ENCODE data around the gene ELK3.

Gene ELK3

GRCh38 chr12:96256672-96257361 is 62.6 kb downstream of the ELK3 start:
- DNase-seq (ENCODE audit: low read depth in 2 of 2), result no peak

DNA sequence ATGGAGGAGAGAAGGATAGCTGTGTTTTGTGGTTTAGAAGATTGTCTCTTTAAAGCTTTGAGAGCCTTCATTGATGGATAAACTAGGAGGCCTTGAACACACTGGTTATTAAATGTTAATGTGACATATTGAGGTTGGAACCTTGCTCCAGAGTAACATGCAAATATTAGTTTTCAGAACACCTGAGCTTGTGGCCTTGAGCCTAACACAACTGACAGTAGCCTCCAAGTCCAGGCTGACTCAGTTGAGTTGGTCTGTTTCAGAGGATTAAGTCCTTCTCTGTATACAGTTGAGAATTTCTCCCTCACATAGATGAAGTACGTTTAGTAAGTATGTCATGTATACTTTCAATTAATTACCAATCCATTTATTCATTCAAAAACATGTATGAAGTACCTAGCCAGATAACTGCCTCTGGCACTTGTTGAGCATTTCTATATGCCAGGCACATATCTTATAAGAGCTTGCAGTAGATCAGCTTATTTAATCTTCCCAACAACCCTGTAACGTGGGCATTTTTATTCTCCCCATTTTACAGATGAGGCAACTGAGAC is 63.5 kb downstream of the ELK3 start:
- DNase-seq (ENCODE audit: low read depth in 2 of 2), result no peak

- no peak for DNase-seq (ENCODE audit: low read depth in 2 of 2)
Observed at GRCh38 chr12:96258104-96258961, 64.2 kb downstream of the ELK3 start.

- DNase-seq (ENCODE audit: low read depth in 2 of 2), result no peak
Observed at GRCh38 chr12:96260231-96260630, 66.1 kb downstream of the ELK3 start.

DNA sequence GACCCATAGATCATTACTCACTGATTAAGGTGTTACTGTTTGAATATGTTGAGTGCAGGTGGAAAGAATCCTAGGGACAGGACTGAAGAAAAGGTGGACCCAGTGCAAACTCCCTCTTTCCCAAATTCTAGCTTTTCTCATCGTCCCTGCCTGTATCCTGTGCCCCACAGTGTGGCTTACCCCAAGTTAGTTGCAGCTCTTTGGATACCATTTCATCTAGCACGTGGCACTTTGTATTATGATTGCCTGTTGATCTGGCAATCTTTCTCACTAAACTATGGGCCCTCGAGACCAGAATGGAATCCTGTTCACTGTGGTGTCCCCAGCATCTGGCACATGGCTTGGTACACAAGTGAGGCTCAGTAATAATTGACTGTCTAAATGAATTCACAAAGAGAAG is 66.5 kb downstream of the ELK3 start:
- no peak for DNase-seq (ENCODE audit: low read depth in 2 of 2)

- no peak for DNase-seq (ENCODE audit: low read depth in 2 of 2)
Observed at GRCh38 chr12:96261557-96261956, 67.4 kb downstream of the ELK3 start.

- DNase-seq (ENCODE audit: low read depth in 2 of 2), result no peak
Observed at GRCh38 chr12:96263449-96263902, 69.3 kb downstream of the ELK3 start.

- DNase-seq (ENCODE audit: low read depth in 2 of 2), result no peak
Observed at GRCh38 chr12:96265400-96265799, 71.2 kb downstream of the ELK3 start.

GRCh38 chr12:96265836-96266235 is 71.7 kb downstream of the ELK3 start:
- DNase-seq (ENCODE audit: low read depth in 2 of 2), result no peak

DNA sequence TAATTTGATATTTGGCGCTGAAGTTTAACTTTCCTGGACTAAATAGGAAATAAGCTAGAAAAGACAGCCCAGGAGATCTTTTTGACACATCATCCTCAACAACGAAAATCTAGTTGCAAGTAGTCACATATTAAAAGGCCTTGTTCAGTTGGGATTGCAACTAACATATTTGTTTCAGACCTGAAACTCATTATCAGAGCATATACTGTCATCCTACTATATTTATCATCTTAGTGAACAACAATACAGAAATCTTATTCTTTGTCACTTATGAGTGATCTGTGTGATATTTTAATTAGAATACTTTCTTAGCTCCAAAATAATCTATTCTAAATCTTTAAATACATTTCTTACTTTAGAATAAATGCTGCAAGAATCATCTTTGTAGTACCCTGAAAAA is 72.1 kb downstream of the ELK3 start:
- DNase-seq (ENCODE audit: low read depth in 2 of 2), result no peak

GRCh38 chr12:96271469-96272199 is 77.5 kb downstream of the ELK3 start:
- DNase-seq (ENCODE audit: low read depth in 2 of 2), result no peak

GRCh38 chr12:96274331-96274730 is 80.2 kb downstream of the ELK3 start:
- no peak for DNase-seq (ENCODE audit: low read depth in 2 of 2)

- no peak for DNase-seq (ENCODE audit: low read depth in 2 of 2)
Observed at GRCh38 chr12:96285158-96285557, 91.0 kb downstream of the ELK3 start.

DNA sequence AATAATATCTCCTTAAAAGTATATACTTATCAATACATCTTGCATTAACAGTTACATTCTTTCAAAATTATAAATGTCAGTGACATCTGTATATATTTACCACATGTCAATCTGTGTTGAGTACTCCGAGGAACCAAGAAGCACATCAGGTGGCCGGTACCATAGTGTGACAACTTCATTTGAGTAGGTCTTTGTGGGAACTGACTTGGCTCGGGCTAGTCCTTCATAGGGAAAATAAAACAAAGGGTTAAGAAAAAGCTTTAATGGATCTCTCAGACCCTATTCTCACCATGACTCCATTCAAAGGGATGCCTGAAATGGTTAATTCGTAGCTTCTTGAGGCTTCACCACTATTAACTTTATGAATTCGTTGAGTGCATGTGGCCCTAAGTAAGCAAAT is 94.9 kb downstream of the ELK3 start:
- no peak for DNase-seq (ENCODE audit: low read depth in 2 of 2)

DNA sequence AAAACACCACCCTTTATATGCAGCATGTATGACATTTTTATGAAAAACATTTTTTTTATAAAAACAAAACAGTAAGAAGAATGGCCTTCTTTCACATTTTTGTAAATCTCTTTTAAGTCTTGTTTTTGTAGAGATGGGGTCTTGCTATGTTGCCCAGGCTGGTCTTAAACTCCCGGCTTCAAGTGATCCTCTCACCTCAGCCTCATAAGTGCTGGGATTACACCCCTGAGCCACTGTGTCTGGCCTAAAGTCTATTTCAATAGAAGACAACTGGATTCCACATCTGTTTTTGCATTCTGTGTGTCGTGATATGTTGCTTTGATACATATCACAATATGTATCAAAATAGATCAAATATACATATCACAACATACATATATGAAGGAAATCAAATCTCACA is 98.9 kb downstream of the ELK3 start:
- DNase-seq (ENCODE audit: low read depth in 2 of 2), result no peak

GRCh38 chr12:96294831-96295230 is 100.7 kb downstream of the ELK3 start:
- DNase-seq (ENCODE audit: low read depth in 2 of 2), result no peak

DNA sequence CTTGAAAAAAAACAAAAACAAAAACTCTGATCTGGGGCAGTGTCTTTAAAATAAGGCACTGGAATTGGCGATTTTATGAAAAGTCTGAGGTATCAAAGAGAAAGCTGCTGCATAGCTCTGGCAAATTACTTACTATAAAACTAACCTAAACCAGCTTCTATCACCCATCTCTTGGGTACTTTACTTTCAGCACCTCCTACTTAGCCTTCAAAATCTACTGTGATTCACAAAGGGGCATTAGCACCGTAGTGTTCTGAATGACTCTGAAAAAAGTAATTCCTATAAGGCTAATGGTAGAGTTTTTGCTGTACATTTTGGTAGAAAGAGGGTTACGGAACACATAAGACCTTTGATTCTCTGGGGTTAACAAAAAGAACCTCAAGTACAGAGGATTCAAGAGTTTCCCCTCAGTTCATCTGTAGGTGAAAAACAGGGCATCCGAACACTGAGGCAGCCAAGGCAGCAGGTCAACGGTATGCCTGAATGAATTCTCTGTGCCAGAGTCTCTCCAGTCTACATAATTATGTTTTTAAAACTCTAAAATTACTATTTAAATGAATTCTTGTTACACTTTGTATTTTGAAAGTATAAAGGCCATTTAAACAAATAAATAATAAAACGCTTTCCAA is 101.5 kb downstream of the ELK3 start:
- no peak for DNase-seq (ENCODE audit: low read depth in 2 of 2)

DNA sequence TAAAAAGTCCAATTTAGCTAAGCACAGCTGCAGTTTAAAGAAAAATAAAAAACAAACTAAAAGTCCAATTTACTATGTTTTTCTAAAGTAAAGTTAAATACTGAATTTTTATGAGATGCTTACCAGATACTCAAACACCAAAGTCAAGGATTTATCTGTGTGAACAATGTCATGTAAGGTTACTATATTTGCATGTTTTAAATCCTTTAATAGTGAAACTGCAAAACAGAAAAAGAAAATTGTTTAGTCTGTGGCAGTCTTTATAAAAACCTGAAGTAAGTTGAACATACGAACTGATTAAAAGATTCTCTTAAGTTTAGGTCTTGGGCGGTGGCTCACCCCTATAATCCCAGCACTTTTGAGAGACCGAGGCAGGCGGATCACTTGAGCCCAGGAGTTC is 103.3 kb downstream of the ELK3 start:
- DNase-seq (ENCODE audit: low read depth in 2 of 2), result no peak

GRCh38 chr12:96300064-96300463 is 105.9 kb downstream of the ELK3 start:
- no peak for DNase-seq (ENCODE audit: low read depth in 2 of 2)

DNA sequence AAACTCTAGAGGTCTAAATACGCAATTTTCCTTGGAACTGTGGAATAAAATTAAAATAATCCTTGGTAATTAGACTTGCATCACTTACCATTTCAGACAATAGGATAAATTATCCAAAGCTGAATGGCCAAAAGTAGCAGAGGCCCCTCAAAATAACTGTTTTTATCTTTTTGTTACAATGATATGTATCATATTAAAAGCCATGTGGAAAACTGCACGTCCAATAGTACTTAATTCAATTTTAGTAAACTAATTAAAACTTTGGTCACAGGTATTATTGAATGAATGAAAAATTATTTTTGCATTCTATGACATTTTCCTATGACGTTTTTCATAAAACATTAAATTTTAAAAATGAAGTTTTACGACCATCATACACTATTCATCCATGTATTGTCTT is 107.6 kb downstream of the ELK3 start:
- DNase-seq (ENCODE audit: low read depth in 2 of 2), result no peak

DNA sequence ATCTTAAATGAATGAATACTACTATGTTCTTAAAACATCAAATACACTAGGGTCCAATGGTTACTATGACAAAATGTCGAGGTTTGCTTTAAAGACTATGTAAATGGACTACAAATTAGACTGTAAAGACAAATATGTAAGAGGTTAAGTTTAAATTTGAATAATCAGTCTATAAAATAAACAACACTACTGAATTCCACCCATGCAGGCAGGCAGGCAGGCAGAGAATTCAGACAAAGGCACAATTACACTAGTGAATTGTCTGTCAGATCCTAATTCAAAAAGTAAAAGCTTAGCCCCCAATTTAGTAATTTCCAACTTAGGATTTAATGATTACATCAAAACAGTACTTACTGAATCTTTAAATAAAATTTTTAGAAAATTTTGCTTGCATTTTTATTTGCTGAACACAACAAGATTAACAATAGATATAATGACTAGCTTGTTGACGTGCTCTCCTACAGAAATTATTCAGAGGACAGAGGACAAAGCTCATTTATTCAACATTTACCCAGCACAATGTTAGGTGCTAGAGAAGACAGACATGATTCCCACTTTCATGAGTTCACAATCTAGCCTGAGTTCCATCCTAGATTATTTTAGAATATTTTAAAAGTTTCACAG is 108.6 kb downstream of the ELK3 start:
- no peak for DNase-seq (ENCODE audit: low read depth in 2 of 2)

Measured in stimulated activated CD8-positive, alpha-beta memory T cell treated with anti-CD3 and anti-CD28 coated beads, Interleukin-7, amount 100 ng/mL, for 1 hour (primary cell).